CMK (cell line): Measurements from ENCODE around the gene ADCY1.
"Not testable (repeated sequence)": the region's sequence is repeated elsewhere in the genome, so short reads cannot be mapped to it uniquely, and the experiment has no call there.

ENCODE experiments used
- DNase-seq: peaks from one replicate; pipeline ENCODE4 v3.0.0-alpha.2; 2010; ENCODE audit warnings: low read depth

ADCY1 gene

GRCh38 chr7:45712872-45713668, 138.9 kb downstream of the ADCY1 start:
- no peak for DNase-seq

GRCh38 chr7:45713669-45714520, 139.7 kb downstream of the ADCY1 start:
- DNase-seq, result no peak

- DNase-seq, result no peak
Measured at GRCh38 chr7:45714521-45714820, 140.3 kb downstream of the ADCY1 start.

- DNase-seq, result no peak
Measured at GRCh38 chr7:45715471-45716352, 141.5 kb downstream of the ADCY1 start.

GRCh38 chr7:45716380-45717203, 142.4 kb downstream of the ADCY1 start:
- DNase-seq, result no peak

GRCh38 chr7:45717537-45718235, 143.5 kb downstream of the ADCY1 start:
- DNase-seq, result peak; percentile 81

GRCh38 chr7:45718464-45719330, 144.5 kb downstream of the ADCY1 start:
- peak; percentile 53 for DNase-seq

- DNase-seq, result no peak
Measured at GRCh38 chr7:45720989-45721388, 146.8 kb downstream of the ADCY1 start.

GRCh38 chr7:45721686-45722598, 147.8 kb downstream of the ADCY1 start:
- no peak for DNase-seq

GRCh38 chr7:45725231-45725630, 151.1 kb downstream of the ADCY1 start:
- not testable (repeated sequence) for DNase-seq

- DNase-seq, result no peak
Measured at GRCh38 chr7:45726883-45727282, 152.7 kb downstream of the ADCY1 start.

GRCh38 chr7:45731692-45732443, 157.7 kb downstream of the ADCY1 start:
- not testable (repeated sequence) for DNase-seq

- not testable (repeated sequence) for DNase-seq
Measured at GRCh38 chr7:45738920-45739319, 164.8 kb downstream of the ADCY1 start.

GRCh38 chr7:45740573-45740972, 166.4 kb downstream of the ADCY1 start:
- not testable (repeated sequence) for DNase-seq

- not testable (repeated sequence) for DNase-seq
Measured at GRCh38 chr7:45748976-45749375, 174.8 kb downstream of the ADCY1 start.

GRCh38 chr7:45751352-45751751, 177.2 kb downstream of the ADCY1 start:
- DNase-seq, result not testable (repeated sequence)

GRCh38 chr7:45756333-45756732, 182.2 kb downstream of the ADCY1 start:
- DNase-seq, result not testable (repeated sequence)

- not testable (repeated sequence) for DNase-seq
Measured at GRCh38 chr7:45756757-45757156, 182.6 kb downstream of the ADCY1 start.
